IPS-11a (cell line): Measurements from ENCODE around the gene METTL15.
"Not testable (repeated sequence)": the region's sequence is repeated elsewhere in the genome, so short reads cannot be mapped to it uniquely, and the experiment has no call there.

Source experiments
- H3K4me3 ChIP-seq: one replicate; pipeline ENCODE4 v1.5.1; 2013; ENCODE audit warnings: low read depth, low read length, control low read depth

The METTL15 gene

GRCh38 chr11:28274216-28274615, 166.0 kb downstream of the METTL15 start:
- H3K4me3 ChIP-seq: no peak overlapping the region

- H3K4me3 ChIP-seq: no peak overlapping the region
Measured at GRCh38 chr11:28284196-28284595, 176.0 kb downstream of the METTL15 start.

- H3K4me3 ChIP-seq: no peak overlapping the region
Measured at GRCh38 chr11:28289444-28289843, 181.3 kb downstream of the METTL15 start.

GRCh38 chr11:28290995-28291394, 182.8 kb downstream of the METTL15 start:
- H3K4me3 ChIP-seq: not testable (repeated sequence)

- H3K4me3 ChIP-seq: no peak overlapping the region
Measured at GRCh38 chr11:28296426-28296825, 188.2 kb downstream of the METTL15 start.

- no peak overlapping the region for H3K4me3 ChIP-seq
Measured at GRCh38 chr11:28298209-28298608, 190.0 kb downstream of the METTL15 start.

- H3K4me3 ChIP-seq: no peak overlapping the region
Measured at GRCh38 chr11:28303477-28304191, 195.4 kb downstream of the METTL15 start.

GRCh38 chr11:28315440-28315839, 207.3 kb downstream of the METTL15 start:
- no peak overlapping the region for H3K4me3 ChIP-seq

- H3K4me3 ChIP-seq: no peak overlapping the region
Measured at GRCh38 chr11:28318871-28319270, 210.7 kb downstream of the METTL15 start.

GRCh38 chr11:28323621-28324020, 215.4 kb downstream of the METTL15 start:
- H3K4me3 ChIP-seq: no peak overlapping the region

GRCh38 chr11:28332393-28332792, 224.2 kb downstream of the METTL15 start:
- not testable (repeated sequence) for H3K4me3 ChIP-seq

GRCh38 chr11:28337701-28338100, 229.5 kb downstream of the METTL15 start:
- no peak overlapping the region for H3K4me3 ChIP-seq

- no peak overlapping the region for H3K4me3 ChIP-seq
Measured at GRCh38 chr11:28338371-28338770, 230.2 kb downstream of the METTL15 start.

GRCh38 chr11:28339488-28339887, 231.3 kb downstream of the METTL15 start:
- no peak overlapping the region for H3K4me3 ChIP-seq

GRCh38 chr11:28342716-28343115, 234.5 kb downstream of the METTL15 start:
- H3K4me3 ChIP-seq: no peak overlapping the region

- H3K4me3 ChIP-seq: no peak overlapping the region
Measured at GRCh38 chr11:28343304-28344233, 235.4 kb downstream of the METTL15 start.

GRCh38 chr11:28346209-28346608, 238.0 kb downstream of the METTL15 start:
- no peak overlapping the region for H3K4me3 ChIP-seq

- H3K4me3 ChIP-seq: no peak overlapping the region
Measured at GRCh38 chr11:28346721-28347120, 238.5 kb downstream of the METTL15 start.

GRCh38 chr11:28347371-28347770, 239.2 kb downstream of the METTL15 start:
- no peak overlapping the region for H3K4me3 ChIP-seq

GRCh38 chr11:28350216-28350615, 242.0 kb downstream of the METTL15 start:
- no peak overlapping the region for H3K4me3 ChIP-seq

- no peak overlapping the region for H3K4me3 ChIP-seq
Measured at GRCh38 chr11:28353991-28354390, 245.8 kb downstream of the METTL15 start.
